ENCODE results near the gene TMCC3.
A peak's percentile ranks its signal among the peaks of the same experiment; 100 is the strongest.

TMCC3 gene

DNA sequence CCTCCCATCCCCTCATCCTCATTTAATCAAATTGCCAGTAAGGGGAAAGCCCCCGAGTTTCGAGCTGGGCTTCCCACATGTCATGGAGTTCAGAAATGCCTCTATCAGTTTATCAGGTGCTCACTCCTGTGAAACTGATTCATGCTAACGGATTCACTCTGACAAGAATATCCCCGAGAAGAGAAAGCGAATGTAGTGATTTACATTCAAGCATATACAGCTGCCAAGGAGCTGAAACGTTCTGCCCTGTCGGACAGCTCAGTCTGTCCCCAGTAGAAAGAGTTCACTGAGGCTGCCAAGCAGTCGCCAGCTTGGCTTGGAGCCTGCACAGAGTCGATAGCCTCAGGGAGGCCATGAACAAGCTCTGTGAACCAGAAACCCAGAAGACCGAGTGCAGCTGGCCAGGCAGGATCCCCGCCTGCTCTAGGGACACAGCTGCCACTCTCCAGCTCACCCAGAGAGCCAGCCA lies 88.4 kb downstream of the TMCC3 start (continued):
- no peak for TF ChIP-seq ZNF610 (tag by site-specific recombination; IDR thresholded peaks at IDR 0.05; ENCODE audit: borderline replicate concordance)
- TF ChIP-seq ZNF10 (tag by site-specific recombination; IDR thresholded peaks at IDR 0.05): no peak
- TF ChIP-seq ZFP41 (tag by site-specific recombination; IDR thresholded peaks at IDR 0.05; ENCODE audit: borderline replicate concordance): no peak

DNA sequence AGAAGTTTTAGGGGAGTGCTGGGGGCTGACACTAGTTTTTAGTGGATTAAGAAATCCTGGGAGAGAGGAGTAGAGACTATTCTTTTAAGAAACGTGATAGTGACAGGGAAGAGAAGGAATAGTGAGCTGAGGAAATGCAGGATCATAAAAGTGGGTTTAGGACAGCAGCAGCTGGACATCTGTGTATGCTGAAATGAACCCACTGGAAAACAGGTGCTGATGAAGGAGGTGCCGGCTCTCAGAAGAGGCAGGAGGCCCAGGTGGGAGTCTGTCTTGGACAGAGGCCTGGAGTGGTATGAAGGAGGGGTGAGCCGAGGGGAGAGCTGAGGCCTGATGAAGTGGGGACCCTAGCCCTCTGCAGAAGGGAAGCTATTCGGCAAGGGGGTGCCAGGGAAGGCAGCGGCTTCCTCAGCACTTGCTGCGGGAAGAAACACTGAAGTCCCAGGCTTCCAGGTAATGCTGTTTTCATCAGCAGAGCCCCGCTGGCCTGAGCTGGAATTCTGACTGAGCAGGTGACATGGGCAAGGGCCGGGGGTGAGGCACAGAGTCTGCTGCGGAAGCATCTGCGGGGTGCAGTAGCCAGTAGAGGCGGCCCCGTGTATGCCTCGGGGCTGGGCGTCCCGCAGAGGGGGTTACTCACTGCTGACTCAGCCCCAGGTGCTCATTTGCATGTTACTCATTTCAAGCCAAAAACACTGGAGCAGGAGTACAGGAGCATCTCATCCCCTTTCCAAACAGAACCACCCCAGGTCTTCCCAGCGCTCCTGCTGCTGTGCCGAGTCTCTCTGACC lies 89.7 kb downstream of the TMCC3 start:
- ChIA-PET CTCF (no interaction called here), POLR2A (interaction anchor here (0.6 kb wide), 1 partner anchor 30 kb away, joined by 3 read pairs; no protein-coding TSS in a partner anchor)
- Histone ChIP-seq H3K36me3 (ENCODE audit: control insufficient read depth in 2 of 2, insufficient read depth in 1 of 2, low read length in 2 of 2) (no peaks in the 10 kb centered on the region), H3K9me3 (ENCODE audit: control insufficient read depth, insufficient read depth, low read depth, low read length) (no peaks in the 10 kb centered on the region), H3K4me3 (ENCODE audit: low read depth, low read length) (no peak overlapping the region), H3K4me1 (ENCODE audit: control insufficient read depth, insufficient read depth, low read length) (peaks cover 5% of the 10 kb centered on the region; the same call in 1 of the 2 replicates), H3K27ac (ENCODE audit: extremely low read depth, low read depth, low read length) (no peak overlapping the region)
- TF ChIP-seq KLF16 (tag by site-specific recombination; IDR thresholded peaks at IDR 0.05) (0 out of 2 replicates have a peak, but pooled peaks have one; percentile 47), FEZF1 (tag by site-specific recombination; IDR thresholded peaks at IDR 0.05) (peak; percentile 70), ZNF514 (tag by site-specific recombination; IDR thresholded peaks at IDR 0.05) (no peak), ZXDB (tag by site-specific recombination; IDR thresholded peaks at IDR 0.05) (peak; percentile 90), GLIS2 (tag by site-specific recombination; IDR thresholded peaks at IDR 0.05) (peak; percentile 55), GFI1B (tag by site-specific recombination; IDR thresholded peaks at IDR 0.05) (no peak), ZNF184 (tag by site-specific recombination; IDR thresholded peaks at IDR 0.05) (peak; percentile 59; the same call in 1 of the 2 replicates), ZNF157 (tag by site-specific recombination; IDR thresholded peaks at IDR 0.05) (no peak), ZNF629 (tag by site-specific recombination; IDR thresholded peaks at IDR 0.05) (peak; percentile 59), ZNF792 (tag by site-specific recombination; IDR thresholded peaks at IDR 0.05) (0 out of 2 replicates have a peak, but pooled peaks have one; percentile 21), ZNF658 (tag by site-specific recombination; IDR thresholded peaks at IDR 0.05) (no peak), ZNF555 (tag by site-specific recombination; conservative IDR thresholded peaks at IDR 0.05) (no peak), ZNF404 (tag by site-specific recombination; IDR thresholded peaks at IDR 0.05) (no peak), BCL11B (tag by site-specific recombination; IDR thresholded peaks at IDR 0.05; ENCODE audit: low read depth) (peak; percentile 28; the same call in 1 of the 2 replicates)
- TF ChIP-seq, protein P1, sequence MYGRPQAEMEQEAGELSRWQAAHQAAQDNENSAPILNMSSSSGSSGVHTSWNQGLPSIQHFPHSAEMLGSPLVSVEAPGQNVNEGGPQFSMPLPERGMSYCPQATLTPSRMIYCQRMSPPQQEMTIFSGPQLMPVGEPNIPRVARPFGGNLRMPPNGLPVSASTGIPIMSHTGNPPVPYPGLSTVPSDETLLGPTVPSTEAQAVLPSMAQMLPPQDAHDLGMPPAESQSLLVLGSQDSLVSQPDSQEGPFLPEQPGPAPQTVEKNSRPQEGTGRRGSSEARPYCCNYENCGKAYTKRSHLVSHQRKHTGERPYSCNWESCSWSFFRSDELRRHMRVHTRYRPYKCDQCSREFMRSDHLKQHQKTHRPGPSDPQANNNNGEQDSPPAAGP (tag by site-specific recombination; IDR thresholded peaks at IDR 0.05): 0 out of 2 replicates have a peak, but pooled peaks have one; percentile 30
- TF ChIP-seq, protein P2, sequence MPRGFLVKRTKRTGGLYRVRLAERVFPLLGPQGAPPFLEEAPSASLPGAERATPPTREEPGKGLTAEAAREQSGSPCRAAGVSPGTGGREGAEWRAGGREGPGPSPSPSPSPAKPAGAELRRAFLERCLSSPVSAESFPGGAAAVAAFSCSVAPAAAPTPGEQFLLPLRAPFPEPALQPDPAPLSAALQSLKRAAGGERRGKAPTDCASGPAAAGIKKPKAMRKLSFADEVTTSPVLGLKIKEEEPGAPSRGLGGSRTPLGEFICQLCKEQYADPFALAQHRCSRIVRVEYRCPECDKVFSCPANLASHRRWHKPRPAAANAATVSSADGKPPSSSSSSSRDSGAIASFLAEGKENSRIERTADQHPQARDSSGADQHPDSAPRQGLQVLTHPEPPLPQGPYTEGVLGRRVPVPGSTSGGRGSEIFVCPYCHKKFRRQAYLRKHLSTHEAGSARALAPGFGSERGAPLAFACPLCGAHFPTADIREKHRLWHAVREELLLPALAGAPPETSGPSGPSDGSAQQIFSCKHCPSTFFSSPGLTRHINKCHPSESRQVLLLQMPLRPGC (tag by site-specific recombination; IDR thresholded peaks at IDR 0.05): peak; percentile 70
- TF ChIP-seq, protein P3, sequence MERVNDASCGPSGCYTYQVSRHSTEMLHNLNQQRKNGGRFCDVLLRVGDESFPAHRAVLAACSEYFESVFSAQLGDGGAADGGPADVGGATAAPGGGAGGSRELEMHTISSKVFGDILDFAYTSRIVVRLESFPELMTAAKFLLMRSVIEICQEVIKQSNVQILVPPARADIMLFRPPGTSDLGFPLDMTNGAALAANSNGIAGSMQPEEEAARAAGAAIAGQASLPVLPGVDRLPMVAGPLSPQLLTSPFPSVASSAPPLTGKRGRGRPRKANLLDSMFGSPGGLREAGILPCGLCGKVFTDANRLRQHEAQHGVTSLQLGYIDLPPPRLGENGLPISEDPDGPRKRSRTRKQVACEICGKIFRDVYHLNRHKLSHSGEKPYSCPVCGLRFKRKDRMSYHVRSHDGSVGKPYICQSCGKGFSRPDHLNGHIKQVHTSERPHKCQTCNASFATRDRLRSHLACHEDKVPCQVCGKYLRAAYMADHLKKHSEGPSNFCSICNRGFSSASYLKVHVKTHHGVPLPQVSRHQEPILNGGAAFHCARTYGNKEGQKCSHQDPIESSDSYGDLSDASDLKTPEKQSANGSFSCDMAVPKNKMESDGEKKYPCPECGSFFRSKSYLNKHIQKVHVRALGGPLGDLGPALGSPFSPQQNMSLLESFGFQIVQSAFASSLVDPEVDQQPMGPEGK (tag by site-specific recombination; IDR thresholded peaks at IDR 0.05): peak; percentile 42; the same call in 1 of the 2 replicates
- TF ChIP-seq, protein P4, sequence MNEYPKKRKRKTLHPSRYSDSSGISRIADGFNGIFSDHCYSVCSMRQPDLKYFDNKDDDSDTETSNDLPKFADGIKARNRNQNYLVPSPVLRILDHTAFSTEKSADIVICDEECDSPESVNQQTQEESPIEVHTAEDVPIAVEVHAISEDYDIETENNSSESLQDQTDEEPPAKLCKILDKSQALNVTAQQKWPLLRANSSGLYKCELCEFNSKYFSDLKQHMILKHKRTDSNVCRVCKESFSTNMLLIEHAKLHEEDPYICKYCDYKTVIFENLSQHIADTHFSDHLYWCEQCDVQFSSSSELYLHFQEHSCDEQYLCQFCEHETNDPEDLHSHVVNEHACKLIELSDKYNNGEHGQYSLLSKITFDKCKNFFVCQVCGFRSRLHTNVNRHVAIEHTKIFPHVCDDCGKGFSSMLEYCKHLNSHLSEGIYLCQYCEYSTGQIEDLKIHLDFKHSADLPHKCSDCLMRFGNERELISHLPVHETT (tag by site-specific recombination; IDR thresholded peaks at IDR 0.05): 0 out of 2 replicates have a peak, but pooled peaks have one; percentile 49
- TF ChIP-seq, protein P5, sequence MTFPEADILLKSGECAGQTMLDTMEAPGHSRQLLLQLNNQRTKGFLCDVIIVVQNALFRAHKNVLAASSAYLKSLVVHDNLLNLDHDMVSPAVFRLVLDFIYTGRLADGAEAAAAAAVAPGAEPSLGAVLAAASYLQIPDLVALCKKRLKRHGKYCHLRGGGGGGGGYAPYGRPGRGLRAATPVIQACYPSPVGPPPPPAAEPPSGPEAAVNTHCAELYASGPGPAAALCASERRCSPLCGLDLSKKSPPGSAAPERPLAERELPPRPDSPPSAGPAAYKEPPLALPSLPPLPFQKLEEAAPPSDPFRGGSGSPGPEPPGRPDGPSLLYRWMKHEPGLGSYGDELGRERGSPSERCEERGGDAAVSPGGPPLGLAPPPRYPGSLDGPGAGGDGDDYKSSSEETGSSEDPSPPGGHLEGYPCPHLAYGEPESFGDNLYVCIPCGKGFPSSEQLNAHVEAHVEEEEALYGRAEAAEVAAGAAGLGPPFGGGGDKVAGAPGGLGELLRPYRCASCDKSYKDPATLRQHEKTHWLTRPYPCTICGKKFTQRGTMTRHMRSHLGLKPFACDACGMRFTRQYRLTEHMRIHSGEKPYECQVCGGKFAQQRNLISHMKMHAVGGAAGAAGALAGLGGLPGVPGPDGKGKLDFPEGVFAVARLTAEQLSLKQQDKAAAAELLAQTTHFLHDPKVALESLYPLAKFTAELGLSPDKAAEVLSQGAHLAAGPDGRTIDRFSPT (tag by site-specific recombination; IDR thresholded peaks at IDR 0.05): peak; percentile 40; the same call in 1 of the 2 replicates
- TF ChIP-seq, protein P6, sequence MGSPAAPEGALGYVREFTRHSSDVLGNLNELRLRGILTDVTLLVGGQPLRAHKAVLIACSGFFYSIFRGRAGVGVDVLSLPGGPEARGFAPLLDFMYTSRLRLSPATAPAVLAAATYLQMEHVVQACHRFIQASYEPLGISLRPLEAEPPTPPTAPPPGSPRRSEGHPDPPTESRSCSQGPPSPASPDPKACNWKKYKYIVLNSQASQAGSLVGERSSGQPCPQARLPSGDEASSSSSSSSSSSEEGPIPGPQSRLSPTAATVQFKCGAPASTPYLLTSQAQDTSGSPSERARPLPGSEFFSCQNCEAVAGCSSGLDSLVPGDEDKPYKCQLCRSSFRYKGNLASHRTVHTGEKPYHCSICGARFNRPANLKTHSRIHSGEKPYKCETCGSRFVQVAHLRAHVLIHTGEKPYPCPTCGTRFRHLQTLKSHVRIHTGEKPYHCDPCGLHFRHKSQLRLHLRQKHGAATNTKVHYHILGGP (tag by site-specific recombination; IDR thresholded peaks at IDR 0.05): no peak
- TF ChIP-seq, protein P7, sequence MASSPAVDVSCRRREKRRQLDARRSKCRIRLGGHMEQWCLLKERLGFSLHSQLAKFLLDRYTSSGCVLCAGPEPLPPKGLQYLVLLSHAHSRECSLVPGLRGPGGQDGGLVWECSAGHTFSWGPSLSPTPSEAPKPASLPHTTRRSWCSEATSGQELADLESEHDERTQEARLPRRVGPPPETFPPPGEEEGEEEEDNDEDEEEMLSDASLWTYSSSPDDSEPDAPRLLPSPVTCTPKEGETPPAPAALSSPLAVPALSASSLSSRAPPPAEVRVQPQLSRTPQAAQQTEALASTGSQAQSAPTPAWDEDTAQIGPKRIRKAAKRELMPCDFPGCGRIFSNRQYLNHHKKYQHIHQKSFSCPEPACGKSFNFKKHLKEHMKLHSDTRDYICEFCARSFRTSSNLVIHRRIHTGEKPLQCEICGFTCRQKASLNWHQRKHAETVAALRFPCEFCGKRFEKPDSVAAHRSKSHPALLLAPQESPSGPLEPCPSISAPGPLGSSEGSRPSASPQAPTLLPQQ (tag by site-specific recombination; IDR thresholded peaks at IDR 0.05): 0 out of 2 replicates have a peak, but pooled peaks have one; percentile 27
